NCI-H345 treated with DMSO at 0.1 percent for 48 hours (cell line): ENCODE results near the gene LRRC36.

Experiments
- DNase-seq: peaks from one replicate; lab custom pipeline; 2025; ENCODE audit not compliant: unreplicated experiment; lab: John Stamatoyannopoulos, UW

The LRRC36 gene

DNA sequence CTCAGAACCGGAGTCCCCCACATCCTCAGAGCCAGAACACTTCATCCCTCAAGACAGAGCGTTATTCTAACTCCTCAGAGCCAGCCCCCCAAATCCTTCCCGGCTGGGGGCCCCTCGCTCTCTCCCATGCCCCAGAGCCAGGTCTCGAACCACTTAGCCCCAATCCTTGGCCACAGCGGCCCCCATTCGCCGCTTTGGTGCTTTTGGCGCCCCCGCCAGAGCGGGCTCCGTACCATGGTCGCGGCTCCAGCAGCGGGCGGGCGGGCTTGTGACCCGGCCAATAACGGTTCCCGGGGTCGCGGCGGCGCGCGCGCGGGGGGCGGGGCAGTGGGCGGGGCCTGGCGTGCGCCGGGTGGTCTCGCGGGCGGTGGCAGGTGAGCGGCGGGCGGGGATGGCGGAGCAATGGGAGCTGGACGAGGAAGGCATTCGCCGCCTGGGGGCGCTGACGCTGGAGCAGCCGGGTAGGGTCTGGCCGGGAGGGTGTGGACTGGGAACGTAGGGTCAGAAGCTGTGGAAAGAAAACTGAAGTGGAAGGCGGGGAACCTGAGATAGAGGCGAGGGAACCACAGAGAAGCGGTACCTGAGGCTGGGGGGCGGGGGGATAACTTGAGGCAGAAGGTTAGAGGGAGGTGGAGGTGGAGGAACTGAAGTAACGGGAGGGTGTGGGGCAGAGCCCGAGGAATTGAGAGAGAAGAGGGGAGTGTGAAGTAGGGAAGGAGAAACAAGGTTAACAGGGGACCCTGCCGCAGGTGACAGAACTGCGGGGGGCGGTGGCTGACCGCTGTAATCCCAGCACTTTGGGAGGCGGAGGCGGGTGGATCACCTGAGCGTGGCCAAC is at the start of gene LRRC36, which contains the start of gene KCTD19:
Gene LRRC36, plus strand, starts transcription at position 344 of the 838 bp plus-strand sequence. Its CDS starts 48 bp downstream, at position 392.
Gene KCTD19, minus strand, starts transcription at position 270 of the 838 bp plus-strand sequence. Its CDS starts 34 bp downstream, at position 236.
- no peak for DNase-seq

DNA sequence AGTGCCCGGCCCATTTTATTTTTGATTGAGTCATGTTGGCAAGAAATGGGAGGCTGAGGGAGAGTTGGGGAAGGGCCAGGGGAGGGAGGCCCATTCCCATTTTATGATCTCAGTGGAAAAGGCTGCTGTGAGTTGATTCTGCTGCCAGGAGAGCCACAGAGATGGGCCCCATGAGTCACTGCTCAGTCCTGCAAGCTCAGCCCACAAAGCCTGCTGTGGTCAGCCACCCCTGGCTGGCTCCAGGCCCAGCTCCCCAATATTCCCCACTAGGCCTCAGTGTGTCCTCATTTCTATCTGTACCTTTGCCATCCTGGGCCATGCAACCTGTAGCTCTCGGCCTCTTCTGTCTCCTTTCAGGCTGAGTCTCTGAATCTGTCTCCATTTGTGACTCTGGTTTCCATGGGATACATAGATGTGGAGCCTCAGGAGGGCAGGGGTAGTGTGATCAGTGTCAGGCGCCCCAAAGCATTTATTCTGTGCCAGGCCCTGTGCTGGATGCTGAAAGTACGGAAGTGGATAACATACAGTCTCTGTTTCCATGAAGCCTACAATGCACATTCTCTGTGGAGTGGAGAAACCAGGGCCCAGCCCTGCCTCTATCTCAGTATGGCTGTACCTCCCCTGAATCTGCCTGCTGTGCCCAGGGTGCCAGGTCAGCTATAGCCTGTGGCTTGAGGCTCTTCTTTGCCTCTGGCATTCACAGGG is 49.2 kb upstream of the LRRC36 start:
- no peak for DNase-seq

DNA sequence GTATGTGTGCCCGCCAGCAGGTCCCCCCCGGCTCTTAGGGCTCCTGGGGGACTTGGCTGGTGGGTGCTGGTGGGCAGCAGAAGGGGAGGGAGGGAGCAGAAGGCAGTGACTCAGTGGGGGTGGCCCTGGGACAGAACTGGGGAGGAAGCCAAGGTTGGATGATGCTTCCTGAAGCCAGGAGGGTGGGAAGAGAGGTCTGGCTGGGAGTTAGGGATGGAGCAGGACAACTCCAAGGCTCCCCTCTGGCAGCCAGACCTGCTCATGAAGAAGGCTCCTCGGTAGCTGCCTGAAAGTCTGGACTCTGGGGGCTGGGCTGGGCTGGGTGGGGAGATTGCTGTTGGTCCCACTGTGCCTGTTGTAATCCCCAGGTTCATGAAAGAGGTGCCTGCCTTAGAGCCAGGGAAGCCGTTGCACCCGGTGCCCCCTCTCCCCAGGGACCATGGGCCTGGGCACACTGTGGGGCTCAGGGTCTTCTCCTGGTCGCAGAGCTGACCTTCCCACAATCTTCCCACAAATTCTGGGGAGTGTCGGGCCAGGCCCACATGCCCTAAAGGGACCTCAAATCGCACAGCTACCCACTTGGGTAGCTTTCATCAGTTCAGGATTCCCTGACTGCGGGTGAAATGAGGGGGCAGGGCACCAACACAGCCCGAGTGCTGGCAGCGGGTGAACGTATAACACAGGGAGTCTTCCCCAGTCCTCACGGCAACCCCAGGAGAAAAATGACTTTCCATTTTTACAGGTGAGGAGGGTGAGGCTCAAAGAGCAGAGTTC is 48.4 kb upstream of the LRRC36 start:
- no peak for DNase-seq

DNA sequence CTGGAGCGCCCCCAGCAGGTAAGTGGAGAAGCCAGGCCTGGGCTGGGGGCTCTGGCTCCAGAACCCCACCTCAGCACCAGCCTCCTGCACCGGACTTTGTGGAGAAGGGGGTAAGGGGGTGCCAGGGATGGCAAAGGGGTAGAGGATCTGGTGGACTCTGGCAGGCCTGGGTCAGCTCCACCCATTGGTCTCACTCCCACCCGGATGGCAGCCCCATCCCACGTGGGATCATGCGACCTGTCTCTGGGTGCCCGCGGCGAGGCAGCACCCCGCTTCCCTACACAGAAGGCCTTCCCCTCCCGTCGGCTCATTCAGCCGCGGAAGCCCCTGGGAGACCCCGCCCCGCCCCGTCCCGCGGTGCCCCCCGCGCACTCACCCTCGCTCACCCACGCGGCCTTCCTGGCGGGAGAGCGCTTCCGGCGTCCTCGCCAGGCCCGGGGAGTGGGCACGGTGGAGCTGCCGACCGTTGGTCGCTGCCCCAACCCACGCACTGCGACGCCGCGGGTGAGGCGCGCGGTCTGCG is 47.8 kb upstream of the LRRC36 start:
- DNase-seq = no peak

- DNase-seq = peak; percentile 14
These were observed 47.1 kb upstream of the LRRC36 start, which contains the start of gene PLEKHG4 for GRCh38 chr16:67279296-67280089. Gene PLEKHG4 (plus strand): TSS chr16:67279532. CDS start chr16:67280045, 513 bp downstream.

GRCh38 chr16:67280090-67281015 is 46.3 kb upstream of the LRRC36 start:
- DNase-seq = no peak

GRCh38 chr16:67281536-67282446 is 44.8 kb upstream of the LRRC36 start:
- no peak for DNase-seq

DNA sequence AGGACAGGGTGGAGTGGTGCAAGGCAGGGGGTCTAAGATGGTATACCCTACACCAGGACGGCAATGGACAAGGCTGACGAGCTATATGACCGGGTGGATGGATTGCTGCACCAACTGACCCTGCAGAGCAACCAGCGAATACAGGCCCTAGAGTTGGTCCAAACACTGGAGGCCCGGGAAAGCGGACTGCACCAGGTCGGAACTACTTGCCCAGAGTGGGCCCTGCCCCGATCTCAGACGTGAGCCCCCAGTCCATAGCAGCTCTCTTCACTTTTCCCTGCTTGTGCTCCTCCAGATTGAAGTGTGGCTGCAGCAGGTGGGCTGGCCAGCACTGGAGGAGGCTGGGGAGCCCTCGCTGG is 44.2 kb upstream of the LRRC36 start:
- DNase-seq = no peak

- no peak for DNase-seq
These were observed 43.4 kb upstream of the LRRC36 start for GRCh38 chr16:67283039-67283825.

DNA sequence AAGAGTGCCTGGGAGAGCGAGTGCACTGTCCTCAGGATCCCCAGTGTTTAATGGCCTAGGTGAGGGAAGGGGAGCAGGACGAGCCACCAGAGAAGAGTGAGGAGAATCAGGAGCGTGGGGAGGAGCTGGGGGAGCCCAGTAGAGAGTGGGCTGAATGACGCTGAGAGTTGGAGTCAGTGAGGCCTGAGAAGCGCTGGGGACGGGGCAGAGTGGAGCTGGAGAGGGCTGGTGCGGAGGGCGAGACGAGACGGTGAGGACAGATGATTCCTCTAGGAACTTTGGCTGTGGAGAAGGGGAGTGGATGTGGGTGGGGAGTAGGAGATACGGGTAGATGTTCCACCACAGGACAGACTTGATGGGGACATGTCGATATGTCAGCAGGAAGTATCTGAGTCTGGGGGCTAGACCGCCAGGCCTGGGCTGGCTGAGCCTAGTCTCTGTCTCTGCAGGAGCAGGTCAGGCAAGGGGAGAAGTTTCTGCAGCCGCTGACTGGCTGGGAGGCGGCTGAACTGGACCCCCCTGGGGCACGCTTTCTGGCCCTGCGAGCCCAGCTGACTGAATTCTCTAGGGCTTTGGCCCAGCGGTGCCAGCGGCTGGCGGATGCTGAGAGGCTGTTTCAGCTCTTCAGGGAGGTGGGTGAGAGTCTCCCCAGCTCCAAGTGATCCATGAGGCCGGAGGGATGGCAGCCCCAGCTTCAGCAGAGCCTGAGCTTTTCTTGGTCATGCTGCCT is 42.6 kb upstream of the LRRC36 start:
- DNase-seq = no peak

- DNase-seq = peak; percentile 51
These were observed 41.6 kb upstream of the LRRC36 start for GRCh38 chr16:67284699-67285646.

DNA sequence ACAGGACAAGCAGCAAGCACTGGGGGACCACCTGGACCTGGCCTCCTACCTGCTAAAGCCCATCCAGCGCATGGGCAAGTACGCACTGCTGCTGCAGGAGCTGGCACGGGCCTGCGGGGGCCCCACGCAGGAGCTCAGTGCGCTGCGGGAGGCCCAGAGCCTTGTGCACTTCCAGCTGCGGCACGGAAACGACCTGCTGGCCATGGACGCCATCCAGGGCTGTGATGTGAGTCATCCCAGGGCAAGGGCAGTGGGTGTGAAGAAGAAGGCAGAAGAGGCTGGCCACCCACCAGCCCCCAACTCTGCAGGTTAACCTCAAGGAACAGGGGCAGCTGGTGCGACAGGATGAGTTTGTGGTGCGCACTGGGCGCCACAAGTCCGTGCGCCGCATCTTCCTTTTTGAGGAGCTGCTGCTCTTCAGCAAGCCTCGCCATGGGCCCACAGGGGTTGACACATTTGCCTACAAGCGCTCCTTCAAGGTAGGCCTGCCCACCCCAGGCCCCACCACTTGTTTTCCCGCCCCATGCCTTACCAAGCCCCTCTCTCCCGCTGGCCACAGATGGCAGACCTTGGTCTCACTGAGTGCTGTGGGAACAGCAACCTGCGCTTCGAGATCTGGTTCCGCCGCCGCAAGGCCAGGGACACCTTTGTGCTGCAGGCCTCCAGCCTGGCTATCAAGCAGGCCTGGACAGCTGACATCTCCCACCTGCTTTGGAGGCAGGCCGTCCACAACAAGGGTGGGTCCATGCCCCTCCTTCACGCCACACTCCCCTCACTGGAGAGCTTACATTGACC is 40.0 kb upstream of the LRRC36 start:
- DNase-seq = no peak

GRCh38 chr16:67287960-67288359 is 38.7 kb upstream of the LRRC36 start:
- no peak for DNase-seq

- DNase-seq = no peak
These were observed 35.2 kb upstream of the LRRC36 start for GRCh38 chr16:67291461-67291860.
